DOHH2 (cell line): ENCODE results near the gene PDE2A.

ENCODE experiments used
- H3F3A ChIP-seq: fragments of 200-600 bp; sonication (generic), shearing (Covaris generic); 2 replicates; pipeline ENCODE4 v1.6.0; 2016; ENCODE audit warnings: antibody characterized with exemption, mild to moderate bottlenecking; ENCODE audit not compliant: control insufficient read depth, insufficient read depth
- H3K27ac ChIP-seq: fragments of 200-600 bp; sonication (generic); 2 replicates; pipeline ENCODE4 v1.5.1; 2014; ENCODE audit warnings: low read depth, mild to moderate bottlenecking, low read length, moderate library complexity
- H3K27me3 ChIP-seq: fragments of 200-600 bp; sonication (generic); 2 replicates; pipeline ENCODE4 v1.6.1; 2014; ENCODE audit warnings: mild to moderate bottlenecking, low read length, mixed read lengths; ENCODE audit not compliant: control insufficient read depth
- H3K36me3 ChIP-seq: fragments of 200-600 bp; sonication (generic); 2 replicates; pipeline ENCODE4 v1.6.1; 2014; ENCODE audit warnings: mild to moderate bottlenecking, low read length, moderate library complexity, mixed read lengths; ENCODE audit not compliant: control insufficient read depth
- H3K4me1 ChIP-seq: fragments of 200-600 bp; sonication (generic); 2 replicates; pipeline ENCODE4 v1.6.1; 2014; ENCODE audit warnings: mild to moderate bottlenecking, low read length, mixed read lengths; ENCODE audit not compliant: control insufficient read depth
- H3K4me2 ChIP-seq: fragments of 200-600 bp; sonication (generic); 2 replicates; pipeline ENCODE4 v1.6.0; 2014; ENCODE audit warnings: mild to moderate bottlenecking, low read length, moderate library complexity
- H3K4me3 ChIP-seq: fragments of 200-600 bp; sonication (generic); 2 replicates; pipeline ENCODE4 v1.5.1; 2014; ENCODE audit warnings: mild to moderate bottlenecking, low read length, mixed read lengths
- H3K79me2 ChIP-seq: fragments of 200-600 bp; sonication (generic); 2 replicates; pipeline ENCODE4 v1.6.1; 2014; ENCODE audit warnings: mild to moderate bottlenecking, low read length, mixed read lengths; ENCODE audit not compliant: control insufficient read depth
- H3K9me2 ChIP-seq: fragments of 200-600 bp; sonication (generic); replicated peaks from 2 replicates; pipeline ENCODE4 v1.6.1; 2014; ENCODE audit warnings: mild to moderate bottlenecking, low read length, mixed read lengths; ENCODE audit not compliant: control insufficient read depth
- H3K9me3 ChIP-seq: fragments of 200-600 bp; sonication (generic); 2 replicates; pipeline ENCODE4 v1.6.1; 2014; ENCODE audit warnings: antibody characterized with exemption, low read length, mixed read lengths; ENCODE audit not compliant: control insufficient read depth, insufficient read depth
- H4K20me1 ChIP-seq: fragments of 200-600 bp; sonication (generic); 2 replicates; pipeline ENCODE4 v1.6.0; 2014; ENCODE audit warnings: low read depth, mild to moderate bottlenecking, antibody characterized with exemption, low read length, moderate library complexity; ENCODE audit not compliant: control insufficient read depth, insufficient read depth
- CTCF ChIP-seq: fragments of 200-600 bp; sonication (generic); IDR thresholded peaks from one replicate; pipeline ENCODE4 v1.5.1; 2014; ENCODE audit warnings: antibody characterized with exemption, mild to moderate bottlenecking, low read depth, low read length; ENCODE audit not compliant: poor library complexity, severe bottlenecking
- EZH2phosphoT487 ChIP-seq: fragments of 200-600 bp; sonication (generic); IDR thresholded peaks from 2 replicates; pipeline ENCODE4 v1.6.1; 2017; ENCODE audit warnings: borderline replicate concordance, mild to moderate bottlenecking, antibody characterized with exemption, low read length, moderate library complexity, mixed read lengths

PDE2A gene

GRCh38 chr11:72685560-72686480 lies 11.6 kb upstream of the PDE2A start:
- no peaks in the 10 kb centered on the region for H3K27me3 ChIP-seq
- no peaks in the 10 kb centered on the region for H3F3A ChIP-seq
- no peak overlapping the region for H3K4me3 ChIP-seq
- H3K4me1 ChIP-seq: no peaks in the 10 kb centered on the region
- no peak overlapping the region for H3K27ac ChIP-seq
- H3K9me3 ChIP-seq: no peaks in the 10 kb centered on the region
- H3K36me3 ChIP-seq: peaks cover 11% of the 10 kb centered on the region
- no peaks in the 10 kb centered on the region for H3K79me2 ChIP-seq
- no peak overlapping the region for H3K4me2 ChIP-seq
- H4K20me1 ChIP-seq: peaks cover 6% of the 10 kb centered on the region; the same call in 1 of the 2 replicates
- no peaks in the 10 kb centered on the region for H3K9me2 ChIP-seq
- no peak for TF ChIP-seq CTCF
- TF ChIP-seq EZH2phosphoT487: no peak

GRCh38 chr11:72684236-72684912 lies 10.2 kb upstream of the PDE2A start:
- Histone ChIP-seq H3F3A (no peaks in the 10 kb centered on the region), H3K4me3 (no peak overlapping the region), H3K27me3 (peaks cover 12% of the 10 kb centered on the region; the same call in 1 of the 2 replicates), H3K36me3 (peaks cover 11% of the 10 kb centered on the region), H3K79me2 (no peaks in the 10 kb centered on the region), H3K9me3 (no peaks in the 10 kb centered on the region), H3K4me1 (no peaks in the 10 kb centered on the region), H3K9me2 (no peaks in the 10 kb centered on the region), H4K20me1 (peaks cover 6% of the 10 kb centered on the region; the same call in 1 of the 2 replicates), H3K27ac (no peak overlapping the region), H3K4me2 (no peak overlapping the region)
- TF ChIP-seq EZH2phosphoT487 (no peak), CTCF (peak; percentile 77)

GRCh38 chr11:72683782-72684200 lies 9.6 kb upstream of the PDE2A start:
- H3K9me2 ChIP-seq: no peaks in the 10 kb centered on the region
- peaks cover 6% of the 10 kb centered on the region; the same call in 1 of the 2 replicates for H4K20me1 ChIP-seq
- H3K4me3 ChIP-seq: no peak overlapping the region
- H3K4me1 ChIP-seq: no peaks in the 10 kb centered on the region
- peaks cover 11% of the 10 kb centered on the region for H3K36me3 ChIP-seq
- H3K9me3 ChIP-seq: no peaks in the 10 kb centered on the region
- peaks cover 17% of the 10 kb centered on the region; the same call in 1 of the 2 replicates for H3K27me3 ChIP-seq
- no peak overlapping the region for H3K4me2 ChIP-seq
- TF ChIP-seq EZH2phosphoT487: no peak
- peak; percentile 86 for TF ChIP-seq CTCF
- H3K79me2 ChIP-seq: no peaks in the 10 kb centered on the region
- no peak overlapping the region for H3K27ac ChIP-seq
- no peaks in the 10 kb centered on the region for H3F3A ChIP-seq
